Right lung (tissue), 5 donors: ENCODE data around the gene LENEP. TPM values are rescaled to one million over a fixed set of nuclear protein-coding genes. Genes with fewer than 3 reads are reported as not detected.
A peak's percentile ranks its signal among the peaks of the same experiment; 100 is the strongest.

Experiments
- DNase-seq, 2 donors: peaks; one replicate each; pipeline ENCODE4 v3.0.0-alpha.2; 2013
- polyA plus RNA-seq, 5 donors: library from polyadenylated mRNA; unstranded; fragments of 120-200 nt; gene quantifications; one replicate each; pipeline versions ENCODE4 v1.2.1 to v1.2.3, GENCODE V29; 2013; ENCODE audit warnings: inconsistent platforms in 1 of 5, low replicate concordance in 1 of 5; ENCODE audit not compliant: insufficient read length in 5 of 5, insufficient read depth in 1 of 5

Gene LENEP
- polyA plus RNA-seq, 5 donors = 0.46 to 1.2 (median 0.66) TPM

DNA sequence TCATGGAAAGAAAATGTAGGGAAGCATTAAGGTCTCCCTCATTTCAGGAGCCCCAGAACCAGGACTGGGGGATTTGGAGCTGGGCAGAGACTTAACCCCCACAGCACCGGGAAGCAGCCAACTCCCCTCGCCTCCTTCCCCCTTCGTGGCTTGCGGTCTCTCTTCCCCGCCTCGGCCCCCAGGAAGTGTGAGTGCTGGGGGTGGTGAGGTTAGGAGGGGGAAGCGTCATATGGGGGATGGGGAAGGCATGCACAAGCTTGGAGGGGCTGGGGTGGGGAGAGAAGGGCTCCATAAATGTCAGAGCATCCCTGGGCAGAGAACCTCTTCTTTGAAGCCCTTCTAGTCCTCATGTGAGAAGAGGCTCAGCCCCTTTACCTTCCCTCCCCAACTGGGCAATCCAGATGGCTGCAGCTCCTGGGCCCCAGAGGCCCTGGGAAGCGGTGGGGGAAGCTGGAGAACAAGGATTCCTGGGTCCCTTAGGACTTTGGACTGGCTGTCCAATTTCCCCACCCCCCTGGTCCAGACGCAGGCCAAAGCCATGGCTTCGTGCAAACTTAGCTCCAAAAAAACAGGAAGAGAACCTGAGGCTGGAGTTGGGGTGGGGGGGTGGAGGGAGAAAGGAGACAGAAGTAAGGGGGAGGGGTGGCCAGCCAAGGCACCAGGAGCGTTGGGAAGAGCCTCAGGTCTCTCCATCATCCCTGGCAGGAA lies 17.0 kb downstream of the LENEP start:
- DNase-seq = no peak

DNA sequence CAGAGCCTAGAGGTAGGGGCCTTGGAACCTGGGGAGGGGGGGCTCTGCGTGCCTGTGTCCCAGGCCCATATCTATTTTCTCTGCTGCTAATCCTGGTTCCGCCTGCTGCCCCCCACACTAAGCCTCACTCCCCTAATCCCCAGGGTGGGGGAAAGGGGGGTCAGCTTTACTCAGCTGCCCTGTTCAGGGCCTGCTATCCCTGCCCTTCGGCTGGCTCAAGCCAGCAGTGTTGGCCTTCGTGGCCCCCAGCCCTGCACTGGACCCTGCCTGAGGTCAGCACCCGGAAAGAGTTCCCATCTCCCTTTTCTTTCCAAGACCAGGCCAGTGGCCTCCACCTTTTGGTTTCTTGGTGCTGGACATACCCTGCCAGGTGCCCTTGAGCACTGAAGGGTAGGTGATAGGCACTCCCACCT lies 17.6 kb downstream of the LENEP start:
- no peak for DNase-seq

DNA sequence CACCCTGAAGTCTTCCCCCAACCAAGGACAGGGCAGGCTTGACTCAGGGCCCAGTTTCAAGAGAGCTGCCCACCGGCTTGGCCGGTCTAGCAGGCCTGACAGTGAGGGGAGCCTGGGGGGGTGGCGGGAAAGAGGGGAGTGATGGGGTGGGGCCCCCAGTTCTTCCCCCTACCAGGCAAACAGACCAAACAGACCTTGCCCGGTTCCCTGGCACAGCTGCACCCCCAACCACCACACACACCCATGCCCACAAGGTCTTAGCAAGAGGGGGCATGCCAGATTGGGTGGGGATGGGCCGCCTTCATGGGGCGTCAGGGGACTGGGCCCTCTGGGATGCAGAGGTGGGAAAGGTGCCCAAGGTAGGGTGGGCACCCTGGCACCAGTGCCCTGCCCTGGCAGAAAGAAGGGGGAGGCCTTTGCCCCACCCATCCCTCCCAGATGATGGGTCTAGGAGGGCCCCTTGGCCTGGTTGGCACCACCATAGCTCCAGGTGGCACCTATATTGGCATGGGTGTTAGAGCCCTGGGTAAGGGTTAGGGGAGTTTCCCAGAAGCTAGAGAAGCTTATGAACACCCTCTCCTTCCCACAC lies 18.1 kb downstream of the LENEP start:
- no peak for DNase-seq

DNA sequence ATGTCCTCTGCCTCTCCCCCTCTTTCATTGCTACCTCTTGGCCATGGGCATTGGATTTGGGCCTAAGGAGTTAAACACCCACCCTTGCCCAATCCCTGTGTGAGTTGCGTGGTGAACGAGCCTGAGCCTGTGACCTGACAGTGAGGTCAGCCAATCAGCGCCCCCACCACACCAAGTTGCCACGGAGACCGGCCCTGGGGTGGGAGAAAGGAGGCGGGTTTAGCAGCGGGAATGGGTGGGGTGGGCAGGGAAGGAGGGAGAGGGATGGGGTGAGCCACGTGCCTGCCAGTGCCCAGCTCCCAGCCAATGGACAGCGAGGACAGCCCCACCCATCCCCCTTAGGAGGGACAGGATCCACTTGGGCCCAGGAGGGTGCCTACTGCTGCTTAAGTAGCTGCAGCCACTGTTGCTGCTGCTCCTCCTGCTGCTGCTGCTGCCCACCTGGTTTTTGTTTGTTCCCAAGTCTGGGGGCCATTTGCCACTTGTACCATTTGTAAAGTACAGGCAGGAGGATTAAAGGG lies 18.7 kb downstream of the LENEP start:
- DNase-seq = peak; percentile 53 to 73

DNA sequence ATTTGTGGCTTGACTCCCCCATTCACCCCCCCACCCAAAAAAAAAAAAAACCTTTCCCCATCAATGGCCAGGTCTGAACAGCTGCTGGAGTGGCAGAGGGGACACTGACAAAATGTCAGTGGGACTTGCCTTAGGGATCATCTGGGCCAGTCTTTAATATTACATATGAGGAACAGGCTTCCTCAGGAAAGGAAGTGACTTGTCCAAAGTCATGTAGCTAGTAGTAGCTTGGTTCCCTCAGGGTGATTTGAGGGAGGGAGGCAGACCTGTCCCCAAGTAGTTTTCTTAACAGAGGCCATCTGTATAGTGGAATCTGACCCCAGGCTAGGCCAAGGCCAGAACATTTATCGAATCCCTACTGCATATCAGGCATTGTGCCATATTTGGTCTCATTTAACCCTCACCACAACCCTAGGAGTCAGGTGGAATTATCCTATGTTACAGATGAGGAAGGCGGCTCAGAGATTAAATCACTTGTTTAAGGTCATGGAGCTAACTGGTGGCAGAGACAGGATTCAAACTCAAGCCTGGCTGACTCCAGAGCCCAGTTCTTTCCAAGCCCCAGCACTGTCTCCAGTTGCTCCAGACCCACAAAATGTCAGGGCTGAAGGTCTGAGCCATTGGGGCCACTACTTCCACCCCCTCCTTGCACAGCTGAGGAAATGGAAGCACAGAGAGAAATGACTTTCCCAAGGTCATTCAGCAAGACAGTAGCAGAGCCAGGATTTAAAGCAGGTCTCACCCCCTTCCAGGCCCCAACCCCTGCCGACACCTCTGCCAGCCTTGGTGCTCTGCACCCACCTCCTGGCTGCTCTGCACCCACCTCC lies 19.6 kb downstream of the LENEP start:
- no peak for DNase-seq

DNA sequence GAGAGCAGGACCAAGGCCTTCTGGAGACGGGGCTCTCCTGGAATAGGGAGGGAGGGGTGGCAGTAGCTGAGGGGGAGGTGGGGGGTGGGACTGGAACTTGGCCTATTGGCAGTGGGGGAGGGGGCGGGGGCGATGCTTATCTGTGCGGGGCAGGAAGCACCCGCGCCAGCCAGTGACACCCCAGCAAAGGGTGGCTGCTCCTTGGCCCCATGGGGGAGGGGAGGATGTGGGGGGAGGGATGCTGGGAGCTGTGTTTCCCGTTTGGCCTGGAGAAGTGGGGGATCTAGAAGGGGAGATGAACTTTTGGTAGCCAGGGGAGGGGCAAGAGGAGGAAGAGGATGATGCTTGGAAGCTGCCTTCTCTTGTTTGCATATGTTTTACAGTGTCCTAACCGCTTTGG lies 20.2 kb downstream of the LENEP start:
- no peak for DNase-seq

DNA sequence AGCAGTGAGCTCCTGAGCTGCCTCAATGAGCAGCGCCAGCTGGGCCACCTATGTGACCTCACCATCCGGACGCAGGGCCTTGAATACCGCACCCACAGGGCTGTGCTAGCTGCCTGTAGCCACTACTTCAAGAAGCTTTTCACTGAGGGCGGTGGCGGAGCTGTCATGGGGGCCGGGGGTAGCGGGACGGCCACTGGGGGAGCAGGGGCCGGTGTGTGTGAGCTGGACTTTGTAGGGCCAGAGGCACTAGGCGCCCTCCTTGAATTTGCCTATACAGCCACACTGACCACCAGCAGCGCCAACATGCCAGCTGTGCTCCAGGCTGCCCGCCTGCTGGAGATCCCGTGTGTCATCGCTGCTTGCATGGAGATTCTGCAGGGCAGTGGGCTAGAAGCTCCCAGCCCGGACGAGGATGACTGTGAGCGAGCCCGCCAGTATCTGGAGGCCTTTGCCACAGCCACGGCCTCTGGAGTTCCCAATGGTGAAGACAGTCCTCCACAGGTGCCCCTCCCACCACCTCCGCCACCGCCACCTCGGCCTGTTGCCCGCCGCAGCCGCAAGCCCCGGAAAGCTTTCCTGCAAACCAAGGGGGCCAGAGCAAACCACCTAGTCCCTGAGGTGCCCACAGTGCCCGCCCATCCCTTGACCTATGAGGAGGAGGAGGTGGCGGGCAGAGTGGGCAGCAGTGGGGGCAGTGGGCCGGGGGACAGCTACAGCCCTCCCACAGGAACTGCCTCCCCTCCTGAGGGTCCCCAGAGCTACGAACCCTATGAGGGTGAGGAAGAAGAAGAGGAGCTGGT lies 21.5 kb downstream of the LENEP start:
- no peak for DNase-seq

DNA sequence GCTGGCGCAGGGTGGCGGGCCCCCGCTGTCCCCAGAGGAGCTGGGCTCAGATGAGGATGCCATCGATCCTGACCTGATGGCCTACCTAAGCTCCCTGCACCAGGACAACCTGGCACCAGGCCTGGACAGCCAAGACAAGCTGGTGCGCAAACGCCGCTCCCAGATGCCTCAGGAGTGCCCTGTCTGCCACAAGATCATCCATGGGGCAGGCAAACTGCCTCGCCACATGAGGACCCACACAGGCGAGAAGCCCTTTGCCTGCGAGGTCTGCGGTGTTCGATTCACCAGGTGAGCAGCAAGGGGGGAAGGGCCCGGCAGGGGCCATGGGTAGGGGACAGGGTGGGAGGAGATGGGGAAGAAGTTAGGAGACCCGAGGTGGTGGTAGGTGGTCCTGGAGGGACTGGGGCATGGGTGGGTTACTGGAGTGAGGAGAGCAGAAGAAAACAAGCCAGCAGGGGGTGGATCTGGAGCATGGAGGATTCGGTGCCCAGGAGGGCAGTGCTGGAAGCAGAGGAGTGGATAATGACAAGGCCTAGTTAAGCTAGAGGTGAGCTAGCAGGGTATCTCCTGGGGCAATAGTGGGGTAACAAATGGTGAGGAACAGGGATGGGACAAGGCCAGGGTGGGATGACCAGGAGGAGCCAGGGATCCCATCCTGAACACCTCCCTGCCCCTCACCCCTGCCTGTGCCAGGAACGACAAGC lies 22.3 kb downstream of the LENEP start:
- DNase-seq = no peak

DNA sequence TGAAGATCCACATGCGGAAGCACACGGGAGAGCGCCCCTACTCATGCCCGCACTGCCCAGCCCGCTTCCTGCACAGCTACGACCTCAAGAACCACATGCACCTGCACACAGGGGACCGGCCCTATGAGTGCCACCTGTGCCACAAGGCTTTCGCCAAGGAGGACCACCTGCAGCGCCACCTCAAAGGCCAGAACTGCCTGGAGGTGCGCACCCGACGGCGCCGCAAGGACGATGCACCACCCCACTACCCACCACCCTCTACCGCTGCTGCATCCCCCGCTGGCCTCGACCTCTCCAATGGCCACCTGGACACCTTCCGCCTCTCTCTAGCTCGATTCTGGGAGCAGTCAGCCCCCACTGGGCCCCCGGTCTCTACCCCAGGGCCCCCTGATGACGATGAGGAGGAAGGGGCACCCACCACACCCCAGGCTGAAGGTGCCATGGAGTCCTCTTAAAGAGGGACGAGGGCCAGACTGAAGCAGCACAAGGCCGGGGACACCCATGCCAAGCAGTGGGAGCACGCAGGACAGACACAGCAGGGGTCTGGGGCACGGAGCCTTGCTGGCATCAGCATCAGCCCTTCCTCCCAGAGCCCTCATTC lies 22.9 kb downstream of the LENEP start:
- DNase-seq = no peak

DNA sequence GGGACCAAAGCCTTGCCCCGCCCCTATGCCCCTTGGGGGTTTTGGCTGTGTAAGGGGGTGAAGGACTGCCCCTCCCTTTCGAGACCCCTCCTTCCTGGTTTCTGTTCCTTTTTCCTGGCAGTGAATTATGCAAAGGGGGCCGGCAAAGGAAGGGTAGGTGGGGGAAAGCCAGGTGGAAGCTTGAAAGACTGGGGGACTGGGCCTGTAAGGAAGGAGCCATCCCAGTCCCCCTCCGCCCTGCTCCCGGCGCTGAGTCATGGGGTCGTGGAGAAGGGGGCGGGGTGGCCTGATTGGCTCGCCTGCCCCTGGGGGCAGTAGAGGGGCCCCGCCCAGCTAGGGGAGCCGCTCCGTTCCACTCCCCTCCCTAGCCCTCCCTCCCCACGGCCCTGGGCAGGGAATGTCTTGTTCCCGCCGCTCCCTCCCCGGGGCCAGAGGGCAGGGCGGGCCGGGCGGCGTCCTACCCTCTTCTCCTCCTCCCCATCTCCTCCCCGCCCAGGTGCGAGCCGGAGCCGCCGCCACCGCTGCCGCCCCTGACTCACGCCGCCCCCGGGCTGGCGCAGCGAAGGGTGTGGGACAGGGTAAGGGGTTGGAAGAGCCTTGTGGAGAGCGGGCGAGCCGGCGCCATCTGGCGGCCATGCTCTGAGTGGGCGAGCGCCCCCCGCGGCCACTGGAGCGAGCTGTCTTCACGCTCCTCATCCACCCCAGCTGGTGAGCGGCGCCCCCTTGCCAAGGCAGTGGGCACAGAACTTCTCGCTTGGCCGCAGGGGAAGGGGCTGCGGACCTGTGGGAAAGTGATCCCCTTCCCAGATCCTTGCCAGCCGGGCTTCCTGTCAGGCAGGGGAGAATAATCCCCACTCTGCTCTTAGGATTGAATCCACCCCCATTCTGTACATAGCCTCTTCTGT lies 23.9 kb downstream of the LENEP start:
- peak; percentile 82 to 87 for DNase-seq

DNA sequence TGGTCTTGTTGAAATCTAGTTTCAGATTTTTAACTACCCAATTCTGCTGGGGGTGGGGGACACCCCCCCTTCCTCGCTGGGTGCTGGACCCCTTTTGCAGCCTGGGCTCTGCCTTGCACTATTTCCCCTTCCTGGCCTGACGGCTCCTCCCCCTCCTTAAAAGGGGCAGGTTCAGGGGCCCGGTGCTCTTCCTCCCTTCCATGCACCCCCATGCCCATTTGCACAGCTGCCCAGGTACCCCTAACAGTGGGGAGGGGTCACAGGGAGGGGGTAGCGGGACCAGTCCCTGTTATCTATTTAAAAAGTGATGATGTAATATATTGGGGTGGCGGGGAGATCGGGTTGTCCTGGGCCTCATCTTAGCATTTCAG lies 24.5 kb downstream of the LENEP start:
- DNase-seq = no peak

DNA sequence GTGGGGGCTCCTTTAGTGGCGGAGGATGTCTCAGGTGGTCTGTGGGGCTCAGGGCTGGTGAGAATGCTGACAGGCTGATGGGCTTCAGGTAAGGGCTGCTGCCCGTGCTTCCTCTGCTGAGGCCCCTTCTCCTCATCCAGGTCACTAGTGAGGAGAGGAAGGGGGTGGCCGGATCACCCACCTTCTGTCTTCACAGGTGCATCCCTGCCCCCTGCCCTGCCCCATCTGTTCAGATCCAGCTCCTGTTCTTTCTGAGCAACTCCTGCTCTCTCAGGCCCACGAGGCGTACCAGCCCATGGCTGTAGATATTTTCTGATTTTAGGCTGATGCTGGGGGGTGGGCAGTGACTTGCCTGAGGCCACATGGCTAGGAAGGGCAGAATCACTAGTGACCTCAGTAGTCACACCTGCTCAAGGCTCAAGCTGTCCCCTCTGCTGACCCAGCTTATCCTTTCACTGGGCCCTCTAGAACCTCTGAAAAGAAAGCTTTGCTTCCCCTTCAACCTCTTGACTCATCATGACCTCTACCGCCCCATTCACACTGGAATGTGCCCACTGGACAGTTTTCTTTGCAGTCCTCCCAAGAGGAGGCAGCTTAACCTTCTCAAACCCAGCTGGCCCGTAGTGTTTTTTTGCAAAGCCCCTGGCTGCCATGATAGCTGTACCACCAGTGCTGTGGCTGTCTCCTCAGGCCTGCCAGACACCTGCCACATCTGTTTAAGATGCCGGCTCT lies 25.4 kb downstream of the LENEP start:
- DNase-seq = no peak

DNA sequence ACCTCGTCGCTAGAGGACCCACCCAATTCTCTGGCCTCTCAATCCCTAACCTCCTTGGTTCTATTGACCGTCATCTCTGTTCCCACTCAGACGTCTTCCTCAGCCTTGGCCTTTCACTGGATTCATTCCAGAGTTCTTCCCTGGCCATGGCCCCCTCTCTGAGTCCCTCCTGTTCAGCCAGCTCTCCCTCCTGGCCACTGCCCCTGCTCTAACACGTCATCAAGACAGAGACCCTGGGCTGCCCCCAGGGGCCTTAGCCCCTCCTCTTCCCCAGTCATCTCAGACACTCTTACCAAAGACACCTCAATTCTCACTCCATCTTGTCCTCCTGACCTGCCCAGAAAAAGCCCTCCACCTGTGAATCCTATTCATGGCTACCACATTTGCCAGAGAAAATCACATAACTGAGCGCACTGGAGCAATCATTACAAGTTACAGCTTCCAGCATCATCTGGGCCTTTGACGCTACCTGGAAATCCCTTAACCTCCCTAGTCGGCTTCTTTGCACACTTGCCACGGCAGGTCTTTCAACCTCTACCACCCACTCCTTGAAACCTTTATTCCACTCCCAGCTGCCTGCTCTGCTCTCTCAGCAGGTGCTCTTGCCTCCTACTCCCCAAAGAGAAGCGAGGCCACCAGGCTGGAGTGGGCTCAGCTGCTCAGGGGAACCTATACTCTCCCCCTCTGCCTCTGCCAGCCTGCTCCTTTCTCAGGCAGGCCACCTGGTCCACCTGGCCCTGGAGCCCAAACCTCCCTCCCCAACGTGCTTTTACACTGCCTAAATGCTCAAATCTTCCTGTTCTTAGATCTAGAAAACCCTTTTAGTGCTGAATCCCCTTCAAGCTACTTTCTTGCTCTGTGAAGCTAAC lies 26.2 kb downstream of the LENEP start:
- DNase-seq = no peak

DNA sequence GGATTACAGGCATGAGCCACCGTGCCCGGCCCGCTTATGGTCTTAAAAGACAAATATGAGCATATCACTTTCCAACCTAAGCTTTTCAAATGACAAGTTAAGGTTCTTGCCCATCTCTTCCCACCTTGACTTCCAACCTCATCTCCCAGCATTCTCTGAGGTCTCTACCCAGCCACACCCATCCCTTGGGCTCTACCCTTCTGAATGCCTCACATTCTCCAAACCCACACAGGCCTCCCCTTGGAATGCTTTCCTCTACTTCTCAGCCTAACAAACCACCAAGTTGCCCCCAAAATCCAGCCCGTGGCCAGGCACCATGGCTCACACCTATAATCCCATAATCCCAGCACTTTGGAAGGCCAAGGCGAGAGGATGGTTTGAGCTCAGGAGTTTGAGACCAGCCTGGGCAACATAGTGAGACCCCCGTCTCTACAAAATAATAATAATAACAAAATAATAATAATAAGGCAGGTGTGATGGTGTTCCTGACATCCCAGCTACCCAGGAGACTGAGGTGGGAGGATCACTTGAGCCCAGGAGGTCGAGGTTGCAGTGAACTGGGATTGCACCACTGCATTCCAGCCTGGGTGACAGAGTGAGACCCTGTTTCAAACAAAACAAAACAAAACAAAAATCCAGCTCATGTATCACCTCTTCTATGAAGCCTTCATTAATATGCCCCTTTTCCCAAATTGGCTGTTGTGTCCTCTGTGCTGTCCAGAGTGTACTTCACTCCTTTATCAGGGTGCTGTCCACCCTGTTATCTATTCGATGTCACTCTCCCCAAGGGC lies 28.9 kb downstream of the LENEP start:
- DNase-seq = no peak

DNA sequence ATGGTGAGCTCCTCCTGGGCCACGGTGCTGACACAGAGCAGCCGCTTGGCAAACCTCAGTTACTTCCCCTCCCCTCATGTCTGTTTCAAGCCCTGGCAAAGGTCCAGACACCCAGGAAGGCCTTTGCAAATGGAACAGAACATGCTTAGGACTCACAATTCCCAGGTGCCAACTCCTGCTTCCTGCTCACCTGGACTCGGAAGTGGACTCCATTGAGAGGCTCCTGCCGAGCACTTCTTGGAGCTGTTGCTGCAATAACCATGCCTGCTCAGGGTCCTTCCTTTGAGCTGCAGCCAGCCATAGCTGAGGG lies 29.5 kb downstream of the LENEP start:
- no peak for DNase-seq

DNA sequence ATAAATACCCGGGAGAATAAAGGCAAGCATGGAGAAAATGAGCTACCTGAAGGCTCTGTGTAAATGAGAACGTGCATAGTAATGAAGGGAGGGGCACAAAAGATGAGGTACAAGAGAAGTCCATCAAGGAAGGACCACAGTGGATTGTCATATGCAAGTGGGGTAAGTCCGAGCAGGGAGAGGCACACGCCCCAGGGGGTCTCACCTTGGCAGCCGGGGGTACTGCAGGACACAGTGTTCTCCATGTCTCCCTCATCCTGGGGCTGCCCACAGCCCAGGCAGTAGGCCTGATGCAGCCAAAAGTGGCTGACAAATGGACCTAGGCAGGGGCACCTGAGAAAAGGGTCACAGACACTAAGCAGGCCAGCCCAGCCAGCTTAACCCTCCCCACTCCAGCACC lies 30.2 kb downstream of the LENEP start:
- DNase-seq = no peak

DNA sequence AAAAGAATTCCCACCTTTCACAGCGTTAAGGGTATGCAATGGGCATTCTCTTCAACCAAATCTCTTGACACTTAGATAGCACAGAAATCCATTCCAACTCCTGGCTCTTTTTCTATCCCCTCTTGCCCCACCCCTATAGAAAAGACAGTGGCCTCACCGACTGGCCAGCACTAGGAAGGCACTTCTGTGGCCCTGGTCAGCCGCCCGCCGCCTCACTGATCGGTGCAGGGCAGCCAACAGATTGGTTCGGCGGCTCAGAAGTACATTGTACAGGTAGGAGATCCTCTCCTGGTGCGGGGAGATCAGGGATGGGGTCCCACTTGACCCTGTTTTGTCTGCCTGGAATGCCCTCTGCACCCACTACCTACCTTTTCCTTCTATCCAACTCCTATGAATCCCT lies 30.9 kb downstream of the LENEP start:
- DNase-seq = no peak
